ENCODE measurements around the gene PNMA5. TPM values are rescaled to one million over a fixed set of nuclear protein-coding genes. Genes with fewer than 3 reads are reported as not detected.

The PNMA5 gene
- total RNA-seq, 1 experiment from 2014 or later = 0.13 TPM

- ChIA-PET CTCF (no interaction called here), POLR2A (no interaction called here)
- Mint-ChIP-seq H3K27me3 (ENCODE audit: low read depth) (peaks cover 11% of the 10 kb centered on the region), H3K36me3 (no peaks in the 10 kb centered on the region), H3K4me1 (peaks cover 3% of the 10 kb centered on the region), H3K4me3 (no peak overlapping the region), H3K27ac (no peak overlapping the region), H3K9me3 (no peaks in the 10 kb centered on the region)
- ATAC-seq (no peak), DNase-seq (ENCODE audit: low spot score) (no peak)
- no peak for TF ChIP-seq IRF2 (CRISPR knock-in tag; IDR thresholded peaks at IDR 0.05; ENCODE audit: borderline replicate concordance, low read depth)
- TF ChIP-seq USF2 (CRISPR knock-in tag; IDR thresholded peaks at IDR 0.05) = no peak
Observed at GRCh38 chrX:152992115-152992514, 1.8 kb downstream of the PNMA5 start.

DNA sequence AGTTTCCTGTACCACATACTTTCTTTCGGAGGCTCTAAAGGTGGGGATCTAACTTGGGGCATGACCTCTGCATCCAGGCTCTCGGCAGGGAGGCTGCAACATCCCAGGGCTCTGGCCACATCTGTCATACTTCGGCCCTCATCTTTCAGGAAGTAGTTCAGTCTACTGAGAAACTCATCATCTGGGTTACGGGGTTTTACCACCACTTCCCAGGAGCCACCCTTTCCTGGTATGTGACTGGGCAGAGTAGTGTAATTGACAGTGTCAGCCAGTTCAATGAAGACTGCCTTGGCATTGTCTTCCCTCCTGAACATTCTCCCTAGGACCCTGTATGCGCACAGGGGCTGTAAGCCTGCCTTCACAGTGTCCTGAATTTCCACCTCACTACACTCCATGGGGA, 2.8 kb downstream of the PNMA5 start:
- POLR2A ChIA-PET = no interaction called here
- DNase-seq (ENCODE audit: low spot score) = no peak
- Mint-ChIP-seq H3K27me3 (ENCODE audit: low read depth) (peaks cover 11% of the 10 kb centered on the region), H3K9me3 (no peaks in the 10 kb centered on the region), H3K4me3 (no peak overlapping the region), H3K36me3 (no peaks in the 10 kb centered on the region), H3K27ac (no peak overlapping the region), H3K4me1 (peaks cover 3% of the 10 kb centered on the region)
- no peak for ATAC-seq
- no peak for TF ChIP-seq OVOL2 (CRISPR knock-in tag; IDR thresholded peaks at IDR 0.05; ENCODE audit: borderline replicate concordance)
- TF ChIP-seq JUN (CRISPR knock-in tag; IDR thresholded peaks at IDR 0.05) = no peak
- no peak for TF ChIP-seq ZNF138 (CRISPR knock-in tag; conservative IDR thresholded peaks at IDR 0.05)
- no peak for TF ChIP-seq ZNF425 (CRISPR knock-in tag; conservative IDR thresholded peaks at IDR 0.05)
- TF ChIP-seq TEAD1 (CRISPR knock-in tag; IDR thresholded peaks at IDR 0.05) = no peak
- no peak for TF ChIP-seq MYBL2 (CRISPR knock-in tag; IDR thresholded peaks at IDR 0.05)
- CTCF ChIA-PET = no interaction called here

DNA sequence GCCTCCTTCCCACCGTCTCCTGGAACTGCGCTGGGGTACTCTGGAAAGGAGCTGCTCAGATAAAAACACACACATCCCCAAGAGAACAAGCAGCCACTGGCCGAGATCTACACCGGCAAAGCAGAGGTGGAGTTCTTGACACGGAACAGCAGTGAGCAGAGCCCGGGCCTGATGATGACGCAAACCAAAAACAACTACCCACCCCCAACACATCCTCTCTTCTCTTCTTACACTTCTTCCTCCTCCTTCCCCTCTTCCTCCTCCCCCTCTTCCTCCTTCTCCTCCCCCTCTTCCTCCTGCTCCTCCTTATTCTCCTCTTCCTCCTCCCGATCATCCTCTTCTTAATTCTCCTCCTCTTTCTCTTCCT, 4.6 kb downstream of the PNMA5 start:
- ATAC-seq (no peak), DNase-seq (ENCODE audit: low spot score) (no peak)
- H3K9me3 Mint-ChIP-seq = no peaks in the 10 kb centered on the region
- H3K36me3 Mint-ChIP-seq = no peaks in the 10 kb centered on the region
- CTCF ChIA-PET = no interaction called here
- H3K4me1 Mint-ChIP-seq = peaks cover 3% of the 10 kb centered on the region
- TF ChIP-seq NR2C2 (CRISPR knock-in tag; IDR thresholded peaks at IDR 0.05) (no peak), E2F1 (CRISPR knock-in tag; IDR thresholded peaks at IDR 0.05) (no peak)
- peaks cover 3% of the 10 kb centered on the region for H3K27me3 Mint-ChIP-seq (ENCODE audit: low read depth)
- no peak overlapping the region for H3K4me3 Mint-ChIP-seq
- POLR2A ChIA-PET = no interaction called here
- H3K27ac Mint-ChIP-seq = no peak overlapping the region

DNA sequence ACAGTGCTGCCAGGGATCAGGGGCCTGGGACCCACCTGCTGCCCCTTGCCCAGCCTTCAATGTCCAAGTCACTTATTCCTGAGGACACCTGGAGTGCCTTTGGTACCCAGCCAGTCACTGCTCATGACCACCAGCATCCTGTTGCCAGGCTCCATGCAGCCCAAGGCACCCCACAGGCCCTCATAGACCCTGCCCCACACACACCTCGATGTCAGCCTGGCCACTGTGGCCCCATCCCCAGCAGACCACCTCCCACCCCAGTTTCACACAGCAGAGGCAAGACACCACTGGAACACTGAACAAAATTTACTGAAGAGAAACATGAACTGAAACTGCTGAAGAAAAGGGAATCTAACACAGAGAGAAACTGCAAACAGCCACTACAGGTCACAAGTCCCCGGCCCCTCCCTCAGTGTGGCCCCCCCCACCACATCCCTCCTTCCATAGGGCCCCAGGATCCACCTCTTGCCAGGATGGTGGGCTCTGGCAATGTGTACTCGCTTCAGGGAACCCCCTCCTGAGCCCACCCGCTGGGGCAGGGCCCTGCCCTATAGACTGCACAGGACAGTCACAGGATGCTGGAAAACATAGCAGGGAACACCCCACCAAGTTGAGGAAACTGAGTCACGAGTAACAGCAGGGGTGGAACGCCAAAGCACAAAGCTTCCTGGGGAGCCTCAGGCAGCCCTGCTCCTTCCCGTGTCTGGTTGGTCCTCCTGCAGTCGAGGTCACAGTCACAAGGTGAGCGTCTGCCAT, 5.2 kb downstream of the PNMA5 start:
- no peak for ATAC-seq
- Mint-ChIP-seq H3K4me1 (peaks cover 3% of the 10 kb centered on the region), H3K4me3 (no peak overlapping the region), H3K36me3 (no peaks in the 10 kb centered on the region), H3K27me3 (ENCODE audit: low read depth) (peaks cover 3% of the 10 kb centered on the region), H3K9me3 (no peaks in the 10 kb centered on the region), H3K27ac (no peak overlapping the region)
- DNase-seq (ENCODE audit: low spot score) = no peak
- CTCF ChIA-PET = no interaction called here
- POLR2A ChIA-PET = no interaction called here
- TF ChIP-seq USF1 (CRISPR knock-in tag; IDR thresholded peaks at IDR 0.05) = no peak
- no peak for TF ChIP-seq CTCF (IDR thresholded peaks at IDR 0.05)
- TF ChIP-seq NFATC4 (CRISPR knock-in tag; IDR thresholded peaks at IDR 0.05) = no peak
- no peak for TF ChIP-seq ZNF138 (CRISPR knock-in tag; conservative IDR thresholded peaks at IDR 0.05)
- TF ChIP-seq, protein P1, sequence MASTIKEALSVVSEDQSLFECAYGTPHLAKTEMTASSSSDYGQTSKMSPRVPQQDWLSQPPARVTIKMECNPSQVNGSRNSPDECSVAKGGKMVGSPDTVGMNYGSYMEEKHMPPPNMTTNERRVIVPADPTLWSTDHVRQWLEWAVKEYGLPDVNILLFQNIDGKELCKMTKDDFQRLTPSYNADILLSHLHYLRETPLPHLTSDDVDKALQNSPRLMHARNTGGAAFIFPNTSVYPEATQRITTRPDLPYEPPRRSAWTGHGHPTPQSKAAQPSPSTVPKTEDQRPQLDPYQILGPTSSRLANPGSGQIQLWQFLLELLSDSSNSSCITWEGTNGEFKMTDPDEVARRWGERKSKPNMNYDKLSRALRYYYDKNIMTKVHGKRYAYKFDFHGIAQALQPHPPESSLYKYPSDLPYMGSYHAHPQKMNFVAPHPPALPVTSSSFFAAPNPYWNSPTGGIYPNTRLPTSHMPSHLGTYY (CRISPR knock-in tag; IDR thresholded peaks at IDR 0.05) = no peak
- no peak for TF ChIP-seq JAZF1 (CRISPR knock-in tag; IDR thresholded peaks at IDR 0.05)
- TF ChIP-seq CBFB (CRISPR knock-in tag; IDR thresholded peaks at IDR 0.05; ENCODE audit: low read depth) = no peak
- no peak for TF ChIP-seq FOXK1 (CRISPR knock-in tag; IDR thresholded peaks at IDR 0.05)
- no peak for TF ChIP-seq KAT7 (CRISPR knock-in tag; IDR thresholded peaks at IDR 0.05; ENCODE audit: borderline replicate concordance)
- TF ChIP-seq ZNF671 (CRISPR knock-in tag; IDR thresholded peaks at IDR 0.05) = no peak
- TF ChIP-seq ZNF232 (CRISPR knock-in tag; IDR thresholded peaks at IDR 0.05) = no peak
- no peak for TF ChIP-seq GTF2I (CRISPR knock-in tag; conservative IDR thresholded peaks at IDR 0.05)
- TF ChIP-seq SOX15 (CRISPR knock-in tag; IDR thresholded peaks at IDR 0.05) = no peak
- no peak for TF ChIP-seq ATF3 (CRISPR knock-in tag; conservative IDR thresholded peaks at IDR 0.05)

Measured in WTC11 (cell line).